ENCODE data around the gene THUMPD1. TPM values are rescaled to one million over a fixed set of nuclear protein-coding genes. Genes with fewer than 3 reads are reported as not detected.
"Not testable (repeated sequence)": the region's sequence is repeated elsewhere in the genome, so short reads cannot be mapped to it uniquely, and the experiment has no call there.

THUMPD1 gene
- total RNA-seq, 6 experiments from 2014 or later = 13.5 to 26.4 (median 16.5) TPM

- H3K36me3 ChIP-seq = no peaks in the 10 kb centered on the region
- ATAC-seq = no peak
- no CpG with 5 or more reads among the region's 2 CpGs for WGBS (ENCODE audit: insufficient coverage, low coverage, low lambda C conversion rate, missing lambda C conversion rate)
- no peak for DNase-seq
- H3K4me3 ChIP-seq = no peak overlapping the region
- H3K9me3 ChIP-seq = no peaks in the 10 kb centered on the region
- no peaks in the 10 kb centered on the region for H3K4me1 ChIP-seq
- intact Hi-C loops (cut with DNase I) = no loop called here
- H3K27ac ChIP-seq = no peak overlapping the region
- H3K27me3 ChIP-seq = no peaks in the 10 kb centered on the region
- no peak for TF ChIP-seq CTCF (IDR thresholded peaks at IDR 0.05)
- TF ChIP-seq POLR2A (IDR thresholded peaks at IDR 0.05) = no peak
Observed at GRCh38 chr16:20696618-20697017, 45.0 kb downstream of the THUMPD1 start.

- TF ChIP-seq CTCF (IDR thresholded peaks at IDR 0.05) (no peak), POLR2A (IDR thresholded peaks at IDR 0.05) (no peak)
- no peaks in the 10 kb centered on the region for H3K4me1 ChIP-seq
- ATAC-seq = peak in 3 of 4 donors; percentile 44 to 51 (median 50)
- no peak overlapping the region for H3K27ac ChIP-seq
- DNase-seq = peak in 1 of 3 donors; percentile 54
- H3K27me3 ChIP-seq = no peaks in the 10 kb centered on the region
- intact Hi-C loops (cut with DNase I) = no loop called here
- no peaks in the 10 kb centered on the region for H3K9me3 ChIP-seq
- H3K4me3 ChIP-seq = no peak overlapping the region
- no peaks in the 10 kb centered on the region for H3K36me3 ChIP-seq
- WGBS (ENCODE audit: insufficient coverage, low coverage, low lambda C conversion rate, missing lambda C conversion rate) = 59% methylated on average over 4 of the region's 4 CpGs
Observed at GRCh38 chr16:20695024-20695423, 46.6 kb downstream of the THUMPD1 start.

GRCh38 chr16:20694096-20694495 is 47.5 kb downstream of the THUMPD1 start:
- ATAC-seq; H3K4me1 ChIP-seq; H3K4me3 ChIP-seq; DNase-seq; H3K27ac ChIP-seq; intact Hi-C loops (cut with DNase I); H3K9me3 ChIP-seq; H3K27me3 ChIP-seq; H3K36me3 ChIP-seq: not testable (repeated sequence)
- 58% methylated on average over 6 of the region's 6 CpGs for WGBS (ENCODE audit: insufficient coverage, low coverage, low lambda C conversion rate, missing lambda C conversion rate)

GRCh38 chr16:20689668-20690067 is 52.0 kb downstream of the THUMPD1 start:
- DNase-seq (no peak), ATAC-seq (no peak)
- H3K27ac ChIP-seq = no peak overlapping the region
- intact Hi-C loops (cut with DNase I) = no loop called here
- H3K36me3 ChIP-seq = no peaks in the 10 kb centered on the region
- H3K4me1 ChIP-seq = no peaks in the 10 kb centered on the region
- no peaks in the 10 kb centered on the region for H3K9me3 ChIP-seq
- TF ChIP-seq CTCF (IDR thresholded peaks at IDR 0.05) (no peak), POLR2A (IDR thresholded peaks at IDR 0.05) (no peak)
- no peaks in the 10 kb centered on the region for H3K27me3 ChIP-seq
- H3K4me3 ChIP-seq = no peak overlapping the region

GRCh38 chr16:20683812-20684211 is 57.8 kb downstream of the THUMPD1 start:
- Histone ChIP-seq H3K27ac (no peak overlapping the region), H3K4me3 (no peak overlapping the region), H3K9me3 (no peaks in the 10 kb centered on the region), H3K4me1 (no peaks in the 10 kb centered on the region), H3K27me3 (no peaks in the 10 kb centered on the region), H3K36me3 (no peaks in the 10 kb centered on the region)
- WGBS (ENCODE audit: insufficient coverage, low coverage, low lambda C conversion rate, missing lambda C conversion rate) = 46% methylated on average over 1 of the region's 1 CpG
- TF ChIP-seq POLR2A (IDR thresholded peaks at IDR 0.05) = no peak
- no peak for TF ChIP-seq CTCF (IDR thresholded peaks at IDR 0.05)
- ATAC-seq (no peak), DNase-seq (no peak)
- intact Hi-C loops (cut with DNase I) = no loop called here

Small RNA genes within 50 kb of the gene (small RNA-seq; reads per million reads assigned to genes)
- gene RNU6-944P = 0 to 0.10 reads per million in 2 experiments

Other genes with a start within 250 kb of the THUMPD1 start
- 100 to 1,000 TPM; 192 to 603 (median 408) TPM for gene ACSM2B, start 165.5 kb downstream of the THUMPD1 start, total RNA-seq
- gene ACSM1, start 44.1 kb downstream of the THUMPD1 start, total RNA-seq = 10 to 100 TPM in 1 of 6 experiments, 1 to 10 TPM in 4, under 1 TPM in 1; 0.90 to 11.1 (median 1.6) TPM
- gene ACSM3, start 22.2 kb upstream of the THUMPD1 start, total RNA-seq = 100 to 1,000 TPM in 1 of 6 experiments, 10 to 100 TPM in 5; 24.5 to 109 (median 57.9) TPM
- 10 to 100 TPM in 5 of 6 experiments, 1 to 10 TPM in 1; 9.8 to 15.9 (median 14.8) TPM for gene ERI2, start 64.7 kb upstream of the THUMPD1 start, total RNA-seq
- 1 to 10 TPM; 1.1 to 2.9 (median 2.4) TPM for gene REXO5, start 64.7 kb upstream of the THUMPD1 start, total RNA-seq
- gene DCUN1D3, start 158.5 kb upstream of the THUMPD1 start, total RNA-seq = 10 to 100 TPM; 10.3 to 15.1 (median 13.8) TPM
- gene LYRM1, start 159.0 kb upstream of the THUMPD1 start, total RNA-seq = 100 to 1,000 TPM in 1 of 6 experiments, 10 to 100 TPM in 5; 32.4 to 102 (median 37.9) TPM